Measurements from ENCODE around the gene MTHFD2. TPM values are rescaled to one million over a fixed set of nuclear protein-coding genes. Genes with fewer than 3 reads are reported as not detected.

MTHFD2 gene
- total and polyA plus RNA-seq, 2 of the 8 experiments (the other 6 are each of a cell fraction or from before 2014, with no cell fraction given): 99.5 to 291 TPM

- Histone ChIP-seq H3K18ac (ENCODE audit: extremely low read depth, low read length) (no peak overlapping the region), H4K91ac (replicated peaks; ENCODE audit: insufficient read length, low read length) (no peak overlapping the region), H4K5ac (ENCODE audit: insufficient read length, low read depth, low read length) (no peak overlapping the region), H3K4me2 (ENCODE audit: insufficient read depth in 1 of 2, low read depth in 2 of 2, low read length in 2 of 2) (no peak overlapping the region), H4K8ac (ENCODE audit: extremely low read depth, insufficient read depth, low read length) (no peak overlapping the region), H3K56ac (replicated peaks; ENCODE audit: insufficient read length, low read depth, low read length) (no peak overlapping the region), H2AFZ (ENCODE audit: low read length) (no peak overlapping the region), H2BK12ac (ENCODE audit: low read depth, low read length) (no peak overlapping the region), H3K27ac (ENCODE audit: low read depth, low read length) (no peak overlapping the region), H2BK120ac (replicated peaks; ENCODE audit: low read depth, low read length) (no peak overlapping the region), H2BK15ac (ENCODE audit: low read length) (no peak overlapping the region), H3K79me2 (ENCODE audit: control insufficient read depth in 1 of 2, insufficient read depth in 2 of 2, low read length in 2 of 2) (no peaks in the 10 kb centered on the region), H4K20me1 (replicated peaks in 1 of 2; ENCODE audit: control insufficient read depth in 1 of 2, insufficient read depth in 2 of 2, low read length in 2 of 2) (no peaks in the 10 kb centered on the region), H3K4ac (replicated peaks; ENCODE audit: insufficient read length, low read depth, low read length) (no peak overlapping the region), H2BK5ac (ENCODE audit: low read depth, low read length) (no peak overlapping the region), H3K79me1 (ENCODE audit: low read depth, low read length) (no peaks in the 10 kb centered on the region), H2BK20ac (ENCODE audit: low read length) (no peak overlapping the region), H3K9ac (replicated peaks in 1 of 4; ENCODE audit: extremely low read depth in 1 of 4, low read depth in 3 of 4, low read length in 3 of 4) (no peak overlapping the region), H3K36me3 (ENCODE audit: control insufficient read depth in 2 of 4, insufficient read depth in 4 of 4, low read length in 3 of 4) (no peaks in the 10 kb centered on the region), H3K4me3 (ENCODE audit: extremely low read depth in 1 of 4, insufficient read depth in 2 of 4, low read depth in 3 of 4, low read length in 4 of 4) (no peak overlapping the region), H3K14ac (ENCODE audit: insufficient read length) (no peak overlapping the region), H2AK5ac (ENCODE audit: low read depth, low read length) (no peak overlapping the region), H3K23me2 (ENCODE audit: low read depth, low read length) (no peaks in the 10 kb centered on the region; the same call in 1 of the 2 replicates), H3K9me3 (ENCODE audit: insufficient read depth in 2 of 2, low read depth in 1 of 2, low read length in 1 of 2) (no peaks in the 10 kb centered on the region), H3K27me3 (replicated peaks in 1 of 4; ENCODE audit: control insufficient read depth in 3 of 4, extremely low read depth in 1 of 4, insufficient read depth in 3 of 4, low read length in 3 of 4) (no peaks in the 10 kb centered on the region; a peak in 1 of 7 replicates), H3K23ac (ENCODE audit: insufficient read length) (no peak overlapping the region), H3K4me1 (replicated peaks in 1 of 4; ENCODE audit: control insufficient read depth in 3 of 4, insufficient read depth in 4 of 4, low read length in 3 of 4) (no peaks in the 10 kb centered on the region)
- CTCF ChIA-PET (ENCODE audit: partially characterized antibody): interaction anchor here (0.6 to 0.7 kb wide), 2 partner anchors 89 to 123 kb away, joined by 3 read pairs; no protein-coding TSS in a partner anchor
- FAIRE-seq: no peak
- 83% methylated on average over 3 of the region's 3 CpGs; no CpG with 5 or more reads in 1 of the 2 experiments for WGBS, 2 experiments (ENCODE audit: extremely low coverage in 1 of 2, insufficient coverage in 1 of 2, insufficient read length in 1 of 2, insufficient replicate concordance in 2 of 2, low coverage in 1 of 2, low lambda C conversion rate in 2 of 2, missing lambda C conversion rate in 1 of 2)
- TF ChIP-seq PHF8 (conservative IDR thresholded peaks at IDR 0.05; ENCODE audit: low read depth, low read length) (no peak), SP2 (IDR thresholded peaks at IDR 0.05; ENCODE audit: low read length) (no peak), BACH1 (IDR thresholded peaks at IDR 0.05; ENCODE audit: low read length) (no peak), ASH2L (IDR thresholded peaks at IDR 0.05; ENCODE audit: low read length) (no peak), TAF7 (optimal IDR thresholded peaks at IDR 0.05; ENCODE audit: borderline replicate concordance, low read depth, low read length) (no peak), CEBPB (IDR thresholded peaks at IDR 0.05; ENCODE audit: low read depth, low read length) (no peak)
- no peak for DNase-seq (ENCODE audit: low read depth in 1 of 2, low spot score in 2 of 2)
- POLR2A ChIA-PET (ENCODE audit: partially characterized antibody): interaction anchor here (11.3 to 72.1 kb wide), 2 partner anchors 20 to 66 kb away, joined by 91 to 2699 read pairs; partner anchors contain the start of genes BOLA3, MOB1A and MTHFD2
These were observed 45.9 kb downstream of the MTHFD2 start for GRCh38 chr2:74244286-74244685.
